Measurements from ENCODE around the gene FOXJ2. TPM values are rescaled to one million over a fixed set of nuclear protein-coding genes. Genes with fewer than 3 reads are reported as not detected.
"Not testable (repeated sequence)": the region's sequence is repeated elsewhere in the genome, so short reads cannot be mapped to it uniquely, and the experiment has no call there.

FOXJ2 gene
- 6.4 TPM for polyA plus RNA-seq (2013, experiment 1 of 2)
- 6.6 TPM for polyA plus RNA-seq (2013, experiment 2 of 2)

- DNase-seq = peak; percentile 74
- Histone ChIP-seq H3K23ac (ENCODE audit: low read length) (peak within 1 kb of the TSS; percentile 85), H3K4me2 (ENCODE audit: low read length) (peak within 1 kb of the TSS; percentile 54), H3K79me1 (ENCODE audit: low read length) (peaks cover 11% of the 10 kb centered on the region), H3K4me1 (ENCODE audit: control insufficient read depth, low read depth, low read length) (peaks cover 33% of the 10 kb centered on the region), H2BK15ac (replicated peaks; ENCODE audit: low read depth) (no peak within 1 kb of the TSS), H2BK5ac (ENCODE audit: low read length) (peak within 1 kb of the TSS; percentile 59), H3K18ac (ENCODE audit: low read length) (peak within 1 kb of the TSS; percentile 97), H4K5ac (ENCODE audit: low read length) (no peak within 1 kb of the TSS), H3K4me3 (ENCODE audit: low read length) (peak within 1 kb of the TSS; percentile 76), H3K27ac (ENCODE audit: low read depth, low read length) (peak within 1 kb of the TSS; percentile 93), H3K56ac (ENCODE audit: low read length) (peak within 1 kb of the TSS; percentile 92), H4K8ac (ENCODE audit: low read depth, low read length) (no peak within 1 kb of the TSS), H3K79me2 (ENCODE audit: control insufficient read depth, insufficient read depth, low read length) (peaks cover 7% of the 10 kb centered on the region), H3K36me3 (ENCODE audit: control insufficient read depth, insufficient read depth, low read length) (no peaks in the 10 kb centered on the region), H3K9ac (ENCODE audit: low read length) (peak within 1 kb of the TSS; percentile 93), H2BK120ac (ENCODE audit: low read depth, low read length) (peak within 1 kb of the TSS; percentile 46), H3K4ac (ENCODE audit: low read depth, low read length) (peak within 1 kb of the TSS; percentile 95), H2AK5ac (ENCODE audit: low read length) (peak within 1 kb of the TSS; percentile 61), H3K27me3 (ENCODE audit: insufficient read depth, low read length, poor library complexity) (no peaks in the 10 kb centered on the region)
- no CpG with 5 or more reads among the region's 93 CpGs for WGBS (ENCODE audit: extremely low coverage, insufficient coverage, low lambda C conversion rate)
These were observed at the start of gene FOXJ2 for GRCh38 chr12:8032242-8033152. FOXJ2 (plus strand) TSS chr12:8032716; CDS start chr12:8039833, 7,117 bp downstream.

GRCh38 chr12:7983019-7983418 lies 49.5 kb upstream of the FOXJ2 start:
- not testable (repeated sequence) for H4K5ac ChIP-seq (ENCODE audit: low read length); H2BK15ac ChIP-seq (replicated peaks; ENCODE audit: low read depth); H3K4me2 ChIP-seq (ENCODE audit: low read length); H3K36me3 ChIP-seq (ENCODE audit: control insufficient read depth, insufficient read depth, low read length); H3K9ac ChIP-seq (ENCODE audit: low read length); H4K8ac ChIP-seq (ENCODE audit: low read depth, low read length); H3K4me3 ChIP-seq (ENCODE audit: low read length); H3K4me1 ChIP-seq (ENCODE audit: control insufficient read depth, low read depth, low read length); DNase-seq; H3K79me1 ChIP-seq (ENCODE audit: low read length); H2AK5ac ChIP-seq (ENCODE audit: low read length); H3K27me3 ChIP-seq (ENCODE audit: insufficient read depth, low read length, poor library complexity); H3K79me2 ChIP-seq (ENCODE audit: control insufficient read depth, insufficient read depth, low read length); H2BK5ac ChIP-seq (ENCODE audit: low read length); H3K23ac ChIP-seq (ENCODE audit: low read length)
- Histone ChIP-seq H2BK120ac (ENCODE audit: low read depth, low read length) (peak overlapping the region; percentile 73), H3K56ac (ENCODE audit: low read length) (peak overlapping the region; percentile 49), H3K27ac (ENCODE audit: low read depth, low read length) (peak overlapping the region; percentile 73), H3K4ac (ENCODE audit: low read depth, low read length) (peak overlapping the region; percentile 81), H3K18ac (ENCODE audit: low read length) (peak overlapping the region; percentile 60)
- no CpG with 5 or more reads among the region's 11 CpGs for WGBS (ENCODE audit: extremely low coverage, insufficient coverage, low lambda C conversion rate)

DNA sequence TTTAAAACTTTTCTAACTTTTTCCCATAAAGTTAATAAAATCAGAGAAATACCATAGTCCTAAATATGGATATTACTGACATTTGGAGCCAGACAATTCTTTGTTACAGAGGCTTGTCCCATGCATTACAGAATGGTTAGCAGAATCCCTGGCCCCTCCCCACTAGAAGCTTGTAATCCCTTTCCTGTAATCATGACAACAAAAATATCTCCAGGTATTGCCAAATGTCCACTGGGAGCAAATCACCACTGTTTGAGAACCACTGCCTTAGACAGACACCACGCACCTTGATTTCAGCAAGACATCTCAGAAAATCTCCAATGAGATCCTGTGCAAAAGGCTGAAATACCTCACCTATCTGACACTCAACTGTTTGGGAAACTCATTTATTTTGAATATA lies 49.1 kb upstream of the FOXJ2 start:
- peak overlapping the region; percentile 76 for H2BK15ac ChIP-seq (replicated peaks; ENCODE audit: low read depth)
- not testable (repeated sequence) for H4K8ac ChIP-seq (ENCODE audit: low read depth, low read length); H4K5ac ChIP-seq (ENCODE audit: low read length); DNase-seq; H3K27me3 ChIP-seq (ENCODE audit: insufficient read depth, low read length, poor library complexity); H3K4me3 ChIP-seq (ENCODE audit: low read length); H3K4me1 ChIP-seq (ENCODE audit: control insufficient read depth, low read depth, low read length); H3K79me2 ChIP-seq (ENCODE audit: control insufficient read depth, insufficient read depth, low read length); H3K36me3 ChIP-seq (ENCODE audit: control insufficient read depth, insufficient read depth, low read length); H3K4me2 ChIP-seq (ENCODE audit: low read length); H3K27ac ChIP-seq (ENCODE audit: low read depth, low read length); H3K56ac ChIP-seq (ENCODE audit: low read length); H3K23ac ChIP-seq (ENCODE audit: low read length); H3K9ac ChIP-seq (ENCODE audit: low read length); H3K79me1 ChIP-seq (ENCODE audit: low read length)
- H2BK120ac ChIP-seq (ENCODE audit: low read depth, low read length) = peak overlapping the region; percentile 74
- H2AK5ac ChIP-seq (ENCODE audit: low read length) = peak overlapping the region; percentile 94
- WGBS (ENCODE audit: extremely low coverage, insufficient coverage, low lambda C conversion rate) = no CpG with 5 or more reads among the region's 1 CpG
- H3K4ac ChIP-seq (ENCODE audit: low read depth, low read length) = peak overlapping the region; percentile 68
- peak overlapping the region; percentile 83 for H3K18ac ChIP-seq (ENCODE audit: low read length)
- H2BK5ac ChIP-seq (ENCODE audit: low read length) = peak overlapping the region; percentile 74

DNA sequence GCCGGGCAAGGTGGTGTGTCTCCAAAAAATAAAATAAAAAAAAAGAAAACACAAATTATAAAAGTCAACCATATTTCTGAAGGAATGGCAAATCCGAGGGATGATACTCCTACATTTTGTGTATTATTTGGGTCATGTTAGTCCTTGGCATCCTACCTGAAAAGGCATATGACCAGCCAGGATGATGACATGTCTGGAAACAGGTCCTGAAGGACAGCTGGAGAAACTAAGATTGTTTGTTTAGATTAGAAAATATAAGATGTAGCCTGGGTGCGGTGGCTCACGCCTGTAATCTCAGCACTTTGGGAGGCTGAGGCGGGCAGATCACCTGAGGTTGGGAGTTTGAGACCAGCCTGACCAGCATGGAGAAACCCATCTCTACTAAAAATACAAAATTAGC lies 47.6 kb upstream of the FOXJ2 start:
- no peaks in the 10 kb centered on the region for H3K79me1 ChIP-seq (ENCODE audit: low read length)

DNA sequence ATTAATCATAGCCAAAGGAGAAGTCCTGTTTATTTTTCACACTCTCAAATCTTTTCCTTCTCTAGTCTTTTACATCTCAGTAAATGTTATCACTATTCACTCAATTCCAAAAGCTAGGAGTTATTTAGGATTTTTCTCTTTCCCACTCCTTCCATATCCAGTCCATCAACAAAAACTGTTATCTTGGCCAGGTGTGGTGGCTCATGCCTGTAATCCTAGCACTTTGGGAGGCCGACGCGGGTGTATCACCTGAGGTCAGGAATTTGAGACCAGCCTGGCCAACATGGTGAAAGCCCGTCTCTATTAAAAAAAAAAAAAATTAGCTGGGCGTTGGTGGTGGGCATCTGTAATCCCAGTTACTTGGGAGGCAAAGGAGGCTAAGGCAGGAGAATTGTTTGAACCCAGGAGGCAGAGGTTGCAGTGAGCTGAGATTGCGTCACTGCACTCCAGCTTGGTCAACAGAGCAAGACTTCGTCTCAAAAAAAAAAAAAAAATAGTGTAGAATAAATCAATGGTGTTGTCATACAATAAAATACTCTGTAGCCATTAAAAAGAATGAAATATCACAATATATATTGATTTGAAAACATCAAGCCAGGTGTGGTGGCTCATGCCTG lies 46.6 kb upstream of the FOXJ2 start:
- no CpG with 5 or more reads among the region's 7 CpGs for WGBS (ENCODE audit: extremely low coverage, insufficient coverage, low lambda C conversion rate)

More for the DNA sequence above, 47.6 kb upstream of the FOXJ2 start:
- H3K18ac ChIP-seq (ENCODE audit: low read length) = peak overlapping the region; percentile 83
- H3K9ac ChIP-seq (ENCODE audit: low read length) = no peak overlapping the region
- no peak for DNase-seq
- H2BK15ac ChIP-seq (replicated peaks; ENCODE audit: low read depth) = no peak overlapping the region
- no peak overlapping the region for H3K23ac ChIP-seq (ENCODE audit: low read length)
- H2BK120ac ChIP-seq (ENCODE audit: low read depth, low read length) = no peak overlapping the region
- no peak overlapping the region for H4K5ac ChIP-seq (ENCODE audit: low read length)
- no peak overlapping the region for H3K4me2 ChIP-seq (ENCODE audit: low read length)
- H2BK5ac ChIP-seq (ENCODE audit: low read length) = no peak overlapping the region
- H3K79me2 ChIP-seq (ENCODE audit: control insufficient read depth, insufficient read depth, low read length) = peaks cover under 1% of the 10 kb centered on the region
- no peak overlapping the region for H2AK5ac ChIP-seq (ENCODE audit: low read length)
- H4K8ac ChIP-seq (ENCODE audit: low read depth, low read length) = no peak overlapping the region
- no CpG with 5 or more reads among the region's 5 CpGs for whole genome bisulfite sequencing (ENCODE audit: extremely low coverage, insufficient coverage, low lambda C conversion rate)
- no peak overlapping the region for H3K4me3 ChIP-seq (ENCODE audit: low read length)
- no peak overlapping the region for H3K27ac ChIP-seq (ENCODE audit: low read depth, low read length)
- no peaks in the 10 kb centered on the region for H3K27me3 ChIP-seq (ENCODE audit: insufficient read depth, low read length, poor library complexity)
- H3K36me3 ChIP-seq (ENCODE audit: control insufficient read depth, insufficient read depth, low read length) = no peaks in the 10 kb centered on the region
- peaks cover 4% of the 10 kb centered on the region for H3K4me1 ChIP-seq (ENCODE audit: control insufficient read depth, low read depth, low read length)
- peak overlapping the region; percentile 70 for H3K4ac ChIP-seq (ENCODE audit: low read depth, low read length)
- H3K56ac ChIP-seq (ENCODE audit: low read length) = no peak overlapping the region

More for the DNA sequence above, 46.6 kb upstream of the FOXJ2 start:
- no peak overlapping the region for H3K4ac ChIP-seq (ENCODE audit: low read depth, low read length)
- H3K79me2 ChIP-seq (ENCODE audit: control insufficient read depth, insufficient read depth, low read length) = peaks cover 2% of the 10 kb centered on the region
- H2BK120ac ChIP-seq (ENCODE audit: low read depth, low read length) = no peak overlapping the region
- DNase-seq = no peak
- no peak overlapping the region for H2BK5ac ChIP-seq (ENCODE audit: low read length)
- H3K18ac ChIP-seq (ENCODE audit: low read length) = no peak overlapping the region
- H4K8ac ChIP-seq (ENCODE audit: low read depth, low read length) = no peak overlapping the region
- H2AK5ac ChIP-seq (ENCODE audit: low read length) = no peak overlapping the region
- no peak overlapping the region for H2BK15ac ChIP-seq (replicated peaks; ENCODE audit: low read depth)
- H3K27me3 ChIP-seq (ENCODE audit: insufficient read depth, low read length, poor library complexity) = no peaks in the 10 kb centered on the region
- H3K9ac ChIP-seq (ENCODE audit: low read length) = no peak overlapping the region
- no peaks in the 10 kb centered on the region for H3K79me1 ChIP-seq (ENCODE audit: low read length)
- H3K23ac ChIP-seq (ENCODE audit: low read length) = no peak overlapping the region
- H3K36me3 ChIP-seq (ENCODE audit: control insufficient read depth, insufficient read depth, low read length) = no peaks in the 10 kb centered on the region
- H3K27ac ChIP-seq (ENCODE audit: low read depth, low read length) = no peak overlapping the region
- no peak overlapping the region for H4K5ac ChIP-seq (ENCODE audit: low read length)
- no peak overlapping the region for H3K56ac ChIP-seq (ENCODE audit: low read length)
- peaks cover 7% of the 10 kb centered on the region for H3K4me1 ChIP-seq (ENCODE audit: control insufficient read depth, low read depth, low read length)
- no peak overlapping the region for H3K4me2 ChIP-seq (ENCODE audit: low read length)
- H3K4me3 ChIP-seq (ENCODE audit: low read length) = no peak overlapping the region
